ENCODE results near the gene ZNF674. TPM values are rescaled to one million over a fixed set of nuclear protein-coding genes. Genes with fewer than 3 reads are reported as not detected.

The ZNF674 gene
- total RNA-seq, 1 donor from 2014 or later: 6.3 TPM

GRCh38 chrX:46573892-46574773 lies 28.9 kb upstream of the ZNF674 start:
- no peak for TF ChIP-seq CTCF (IDR thresholded peaks at IDR 0.05)
- Mint-ChIP-seq H3K36me3 (ENCODE audit: low read depth) (no peaks in the 10 kb centered on the region), H3K27ac (ENCODE audit: unreplicated experiment) (peak overlapping the region; percentile 73), H3K4me1 (ENCODE audit: low read depth) (peaks cover 25% of the 10 kb centered on the region), H3K27me3 (ENCODE audit: low read depth) (no peaks in the 10 kb centered on the region), H3K4me3 (ENCODE audit: unreplicated experiment) (peak overlapping the region; percentile 74), H3K9me3 (ENCODE audit: low read depth) (peaks cover 6% of the 10 kb centered on the region)
- DNase-seq (ENCODE audit: low spot score): peak; percentile 95

GRCh38 chrX:46573331-46573891 lies 28.2 kb upstream of the ZNF674 start, which contains the start of gene CHST7:
Gene CHST7 (plus strand): TSS chrX:46573765. CDS start chrX:46573932, 167 bp downstream.
- Mint-ChIP-seq H3K4me3 (ENCODE audit: unreplicated experiment) (peak within 1 kb of the TSS; percentile 74), H3K27ac (ENCODE audit: unreplicated experiment) (peak within 1 kb of the TSS; percentile 73)

GRCh38 chrX:46572340-46572936 lies 27.2 kb upstream of the ZNF674 start:
- Mint-ChIP-seq H3K27me3 (ENCODE audit: low read depth) (no peaks in the 10 kb centered on the region), H3K27ac (ENCODE audit: unreplicated experiment) (no peak overlapping the region), H3K4me1 (ENCODE audit: low read depth) (peaks cover 25% of the 10 kb centered on the region), H3K4me3 (ENCODE audit: unreplicated experiment) (no peak overlapping the region), H3K9me3 (ENCODE audit: low read depth) (peaks cover 6% of the 10 kb centered on the region), H3K36me3 (ENCODE audit: low read depth) (no peaks in the 10 kb centered on the region)
- TF ChIP-seq CTCF (IDR thresholded peaks at IDR 0.05): no peak
- no peak for DNase-seq (ENCODE audit: low spot score)

More at GRCh38 chrX:46573331-46573891, 28.2 kb upstream of the ZNF674 start, which contains the start of gene CHST7:
- peak; percentile 85 for DNase-seq (ENCODE audit: low spot score)
- Mint-ChIP-seq H3K36me3 (ENCODE audit: low read depth) (no peaks in the 10 kb centered on the region), H3K4me1 (ENCODE audit: low read depth) (peaks cover 25% of the 10 kb centered on the region), H3K27me3 (ENCODE audit: low read depth) (no peaks in the 10 kb centered on the region), H3K9me3 (ENCODE audit: low read depth) (peaks cover 6% of the 10 kb centered on the region)
- TF ChIP-seq CTCF (IDR thresholded peaks at IDR 0.05): peak; percentile 73

GRCh38 chrX:46571423-46572339 lies 26.5 kb upstream of the ZNF674 start:
- Mint-ChIP-seq H3K27me3 (ENCODE audit: low read depth) (no peaks in the 10 kb centered on the region), H3K36me3 (ENCODE audit: low read depth) (no peaks in the 10 kb centered on the region)

More at GRCh38 chrX:46571423-46572339, 26.5 kb upstream of the ZNF674 start:
- peaks cover 17% of the 10 kb centered on the region for H3K4me1 Mint-ChIP-seq (ENCODE audit: low read depth)
- TF ChIP-seq CTCF (IDR thresholded peaks at IDR 0.05): no peak
- H3K9me3 Mint-ChIP-seq (ENCODE audit: low read depth): peaks cover 6% of the 10 kb centered on the region
- H3K4me3 Mint-ChIP-seq (ENCODE audit: unreplicated experiment): no peak overlapping the region
- DNase-seq (ENCODE audit: low spot score): no peak
- H3K27ac Mint-ChIP-seq (ENCODE audit: unreplicated experiment): peak overlapping the region; percentile 52

Measured in chondrocyte (in vitro differentiated cells).